ENCODE results near the gene DAPK3. TPM values are rescaled to one million over a fixed set of nuclear protein-coding genes. Genes with fewer than 3 reads are reported as not detected.
"Not testable (repeated sequence)": the region's sequence is repeated elsewhere in the genome, so short reads cannot be mapped to it uniquely, and the experiment has no call there.

Gene DAPK3
- total RNA-seq, 2 experiments from 2014 or later: 32.4 to 33.3 TPM

GRCh38 chr19:3942790-3943409 lies 28.0 kb downstream of the DAPK3 start:
- Mint-ChIP-seq H3K27me3 (peaks cover 2% of the 10 kb centered on the region), H3K27ac (no peak overlapping the region), H3K36me3 (no peaks in the 10 kb centered on the region), H3K4me3 (no peak overlapping the region), H3K4me1 (ENCODE audit: low read depth) (no peaks in the 10 kb centered on the region), H3K9me3 (no peaks in the 10 kb centered on the region)
- ChIA-PET CTCF (no interaction called here), POLR2A (no interaction called here)
- no peak for DNase-seq
- intact Hi-C loops (cut with micrococcal nuclease): no loop called here

GRCh38 chr19:3938300-3938950 lies 32.5 kb downstream of the DAPK3 start:
- H3K4me3 Mint-ChIP-seq; POLR2A ChIA-PET; intact Hi-C loops (cut with micrococcal nuclease); H3K9me3 Mint-ChIP-seq; DNase-seq; CTCF ChIA-PET; H3K4me1 Mint-ChIP-seq (ENCODE audit: low read depth); H3K27me3 Mint-ChIP-seq; H3K27ac Mint-ChIP-seq; H3K36me3 Mint-ChIP-seq: not testable (repeated sequence)

GRCh38 chr19:3936506-3937442 lies 34.1 kb downstream of the DAPK3 start:
- ChIA-PET CTCF (no interaction called here), POLR2A (no interaction called here)
- no peak for DNase-seq
- no peak overlapping the region for H3K27ac Mint-ChIP-seq
- intact Hi-C loops (cut with micrococcal nuclease): no loop called here
- H3K4me1 Mint-ChIP-seq (ENCODE audit: low read depth): no peaks in the 10 kb centered on the region
- H3K4me3 Mint-ChIP-seq: no peak overlapping the region
- no peaks in the 10 kb centered on the region for H3K9me3 Mint-ChIP-seq
- peaks cover 3% of the 10 kb centered on the region for H3K27me3 Mint-ChIP-seq
- H3K36me3 Mint-ChIP-seq: no peaks in the 10 kb centered on the region

GRCh38 chr19:3932931-3933810 lies 37.7 kb downstream of the DAPK3 start, which contains the start of gene NMRK2:
NMRK2 (plus strand) TSS chr19:3933069; CDS start chr19:3933672, 603 bp downstream.
- DNase-seq: peak; percentile 33
- CTCF ChIA-PET: no interaction called here
- H3K4me3 Mint-ChIP-seq: no peak within 1 kb of the TSS

GRCh38 chr19:3931041-3931440 lies 39.9 kb downstream of the DAPK3 start:
- CTCF ChIA-PET: no interaction called here

More at GRCh38 chr19:3932931-3933810, 37.7 kb downstream of the DAPK3 start, which contains the start of gene NMRK2:
- Mint-ChIP-seq H3K36me3 (no peaks in the 10 kb centered on the region), H3K9me3 (no peaks in the 10 kb centered on the region), H3K4me1 (ENCODE audit: low read depth) (no peaks in the 10 kb centered on the region), H3K27me3 (peaks cover 6% of the 10 kb centered on the region), H3K27ac (no peak within 1 kb of the TSS)
- intact Hi-C loops (cut with micrococcal nuclease): no loop called here
- POLR2A ChIA-PET: no interaction called here

GRCh38 chr19:3923912-3924311 lies 47.0 kb downstream of the DAPK3 start:
- Mint-ChIP-seq H3K27ac (no peak overlapping the region), H3K27me3 (peaks cover 4% of the 10 kb centered on the region), H3K9me3 (peaks cover 17% of the 10 kb centered on the region), H3K36me3 (no peaks in the 10 kb centered on the region), H3K4me3 (no peak overlapping the region), H3K4me1 (ENCODE audit: low read depth) (no peaks in the 10 kb centered on the region)
- intact Hi-C loops (cut with micrococcal nuclease): no loop called here
- ChIA-PET POLR2A (no interaction called here), CTCF (no interaction called here)
- DNase-seq: no peak

More at GRCh38 chr19:3931041-3931440, 39.9 kb downstream of the DAPK3 start:
- POLR2A ChIA-PET: no interaction called here
- no peaks in the 10 kb centered on the region for H3K4me1 Mint-ChIP-seq (ENCODE audit: low read depth)
- intact Hi-C loops (cut with micrococcal nuclease): no loop called here
- peaks cover 6% of the 10 kb centered on the region for H3K27me3 Mint-ChIP-seq
- H3K4me3 Mint-ChIP-seq: no peak overlapping the region
- no peaks in the 10 kb centered on the region for H3K36me3 Mint-ChIP-seq
- H3K27ac Mint-ChIP-seq: no peak overlapping the region
- no peaks in the 10 kb centered on the region for H3K9me3 Mint-ChIP-seq
- DNase-seq: no peak

GRCh38 chr19:3923096-3923758 lies 47.7 kb downstream of the DAPK3 start:
- CTCF ChIA-PET: no interaction called here
- Mint-ChIP-seq H3K36me3 (no peaks in the 10 kb centered on the region), H3K27ac (no peak overlapping the region), H3K9me3 (peaks cover 17% of the 10 kb centered on the region), H3K4me1 (ENCODE audit: low read depth) (no peaks in the 10 kb centered on the region), H3K4me3 (no peak overlapping the region), H3K27me3 (peaks cover 6% of the 10 kb centered on the region)
- no peak for DNase-seq
- intact Hi-C loops (cut with micrococcal nuclease): no loop called here
- POLR2A ChIA-PET: no interaction called here

GRCh38 chr19:3919793-3920192 lies 51.1 kb downstream of the DAPK3 start:
- Mint-ChIP-seq H3K4me1 (ENCODE audit: low read depth) (no peaks in the 10 kb centered on the region), H3K36me3 (no peaks in the 10 kb centered on the region), H3K4me3 (no peak overlapping the region), H3K27me3 (peaks cover 8% of the 10 kb centered on the region), H3K27ac (no peak overlapping the region), H3K9me3 (peaks cover 17% of the 10 kb centered on the region)
- no peak for DNase-seq
- intact Hi-C loops (cut with micrococcal nuclease): no loop called here
- ChIA-PET CTCF (no interaction called here), POLR2A (no interaction called here)

- ChIA-PET CTCF (no interaction called here), POLR2A (no interaction called here)
- DNase-seq: no peak
- peaks cover 8% of the 10 kb centered on the region for H3K27me3 Mint-ChIP-seq
- H3K9me3 Mint-ChIP-seq: peaks cover 5% of the 10 kb centered on the region
- H3K36me3 Mint-ChIP-seq: no peaks in the 10 kb centered on the region
- H3K27ac Mint-ChIP-seq: no peak overlapping the region
- intact Hi-C loops (cut with micrococcal nuclease): no loop called here
- H3K4me1 Mint-ChIP-seq (ENCODE audit: low read depth): no peaks in the 10 kb centered on the region
- H3K4me3 Mint-ChIP-seq: no peak overlapping the region
Observed at GRCh38 chr19:3916033-3916432, 54.9 kb downstream of the DAPK3 start.

GRCh38 chr19:3914199-3914598 lies 56.7 kb downstream of the DAPK3 start:
- no peaks in the 10 kb centered on the region for H3K4me1 Mint-ChIP-seq (ENCODE audit: low read depth)
- POLR2A ChIA-PET: no interaction called here
- no peaks in the 10 kb centered on the region for H3K36me3 Mint-ChIP-seq
- H3K27me3 Mint-ChIP-seq: peaks cover 5% of the 10 kb centered on the region
- CTCF ChIA-PET: no interaction called here
- intact Hi-C loops (cut with micrococcal nuclease): no loop called here
- peaks cover 12% of the 10 kb centered on the region for H3K9me3 Mint-ChIP-seq
- H3K4me3 Mint-ChIP-seq: no peak overlapping the region
- H3K27ac Mint-ChIP-seq: no peak overlapping the region
- DNase-seq: no peak

GRCh38 chr19:3910105-3910504 lies 60.8 kb downstream of the DAPK3 start:
- intact Hi-C loops (cut with micrococcal nuclease): no loop called here
- Mint-ChIP-seq H3K27ac (no peak overlapping the region), H3K9me3 (peaks cover 12% of the 10 kb centered on the region), H3K36me3 (no peaks in the 10 kb centered on the region), H3K27me3 (no peaks in the 10 kb centered on the region), H3K4me3 (no peak overlapping the region), H3K4me1 (ENCODE audit: low read depth) (no peaks in the 10 kb centered on the region)
- ChIA-PET POLR2A (no interaction called here), CTCF (no interaction called here)
- no peak for DNase-seq
